Prostate gland (tissue), 2 donors: ENCODE measurements around the gene GPR108. TPM values are rescaled to one million over a fixed set of nuclear protein-coding genes. Genes with fewer than 3 reads are reported as not detected.

Source experiments
- DNase-seq: peaks from one replicate; pipeline ENCODE4 v3.0.0-alpha.2; 2019; ENCODE audit warnings: low spot score
- H3K27ac ChIP-seq, 2 donors: fragments of 200-600 bp; sonication (generic); 2 replicates each; pipeline ENCODE4 v1.5.1; 2017 to 2019
- H3K27me3 ChIP-seq: fragments of 200-600 bp; sonication (generic); replicated peaks from 2 replicates; pipeline ENCODE4 v1.5.1; 2019; ENCODE audit not compliant: insufficient read depth
- H3K36me3 ChIP-seq, 2 donors: fragments of 200-600 bp; sonication (generic); 1 replicate in 1 of 2; 2 replicates in 1 of 2; pipeline versions ENCODE4 v1.5.1 to v1.8.1; 2017 to 2019
- H3K4me1 ChIP-seq: fragments of 200-600 bp; sonication (generic); replicated peaks from 2 replicates; pipeline ENCODE4 v1.5.1; 2019
- H3K4me3 ChIP-seq, 2 donors: fragments of 200-600 bp; sonication (generic); 2 replicates each; pipeline ENCODE4 v1.5.1; 2017 to 2019
- H3K9me3 ChIP-seq: fragments of 200-600 bp; sonication (generic); 2 replicates; pipeline ENCODE4 v1.5.1; 2017
- CTCF ChIP-seq, 4 experiments: fragments of 200-600 bp in 2 of 4; fragments of 450-650 bp in 2 of 4; sonication (generic) in 2 of 4; IDR thresholded peaks; 1 replicate in 3 of 4; 2 replicates in 1 of 4; pipeline ENCODE4 v1.5.1; 2016 to 2019; ENCODE audit warnings: antibody characterized with exemption in 4 of 4, mild to moderate bottlenecking in 2 of 4, moderate library complexity in 2 of 4
- POLR2A ChIP-seq: fragments of 450-650 bp; IDR thresholded peaks from one replicate; pipeline ENCODE4 v1.6.1; 2016; ENCODE audit warnings: antibody characterized with exemption, mild to moderate bottlenecking
- POLR2AphosphoS5 ChIP-seq: sonication (generic); formaldehyde crosslinking; IDR thresholded peaks from one replicate; pipeline ENCODE4 v1.6.1; 2017; ENCODE audit warnings: antibody characterized with exemption
- WGBS: methylation state at CpG from one replicate; pipeline ENCODE4 v1.1.5; 2018; 5-methylcytosine and 5-hydroxymethylcytosine counted together
- intact Hi-C: fragments of 100-400 bp; cut with DNase I; formaldehyde crosslinking; loops from one replicate; pipeline ENCODE4 v1.14.2; 2022
- total RNA-seq, 2 donors: library from RNA; depleted of rRNA; stranded (reverse); fragments of >200 nt; gene quantifications; one replicate each; pipeline ENCODE4 v1.1.0, GENCODE V29; 2016

The GPR108 gene
- total RNA-seq, 2 donors from 2014 or later, result 62.7 to 98.0 TPM

- Histone ChIP-seq H3K4me3 (no peak overlapping the region), H3K4me1 (no peaks in the 10 kb centered on the region), H3K27me3 (no peaks in the 10 kb centered on the region), H3K9me3 (no peaks in the 10 kb centered on the region), H3K36me3 (no peaks in the 10 kb centered on the region), H3K27ac (no peak overlapping the region)
- DNase-seq, result no peak
- intact Hi-C loops, result no loop called here
- WGBS, result 85% methylated on average over 10 of the region's 13 CpGs
- TF ChIP-seq CTCF (IDR thresholded peaks at IDR 0.05), result no peak
- TF ChIP-seq POLR2A, result no peak
These were observed 44.3 kb downstream of the GPR108 start for GRCh38 chr19:6693056-6693471.

- no peaks in the 10 kb centered on the region for H3K36me3 ChIP-seq
- TF ChIP-seq POLR2A (no peak), CTCF (IDR thresholded peaks at IDR 0.05) (no peak), POLR2AphosphoS5 (no peak)
- H3K9me3 ChIP-seq, result no peaks in the 10 kb centered on the region
- 87% methylated on average over 10 of the region's 10 CpGs for WGBS
- no peaks in the 10 kb centered on the region for H3K4me1 ChIP-seq
- no peaks in the 10 kb centered on the region for H3K27me3 ChIP-seq
- no peak overlapping the region for H3K27ac ChIP-seq
- H3K4me3 ChIP-seq, result no peak overlapping the region
- DNase-seq, result no peak
- intact Hi-C loops, result no loop called here
These were observed 45.4 kb downstream of the GPR108 start for GRCh38 chr19:6692027-6692426.

GRCh38 chr19:6691342-6691741 lies 46.0 kb downstream of the GPR108 start:
- no peak for TF ChIP-seq POLR2AphosphoS5
- no peak for TF ChIP-seq CTCF (IDR thresholded peaks at IDR 0.05)
- no peak for TF ChIP-seq POLR2A
- no peak for DNase-seq
- Histone ChIP-seq H3K4me3 (no peak overlapping the region), H3K27me3 (no peaks in the 10 kb centered on the region), H3K4me1 (no peaks in the 10 kb centered on the region), H3K36me3 (no peaks in the 10 kb centered on the region), H3K27ac (no peak overlapping the region), H3K9me3 (no peaks in the 10 kb centered on the region)
- intact Hi-C loops, result no loop called here
- 86% methylated on average over 8 of the region's 8 CpGs for WGBS

- intact Hi-C loops, result no loop called here
- 75% methylated on average over 11 of the region's 11 CpGs for WGBS
These were observed 47.1 kb downstream of the GPR108 start for GRCh38 chr19:6690160-6690885.

More at GRCh38 chr19:6690160-6690885, 47.1 kb downstream of the GPR108 start:
- H3K27ac ChIP-seq, result no peak overlapping the region
- DNase-seq, result no peak
- H3K4me3 ChIP-seq, result no peak overlapping the region
- no peaks in the 10 kb centered on the region for H3K9me3 ChIP-seq
- H3K27me3 ChIP-seq, result no peaks in the 10 kb centered on the region
- H3K36me3 ChIP-seq, result no peaks in the 10 kb centered on the region
- H3K4me1 ChIP-seq, result no peaks in the 10 kb centered on the region
- TF ChIP-seq CTCF (IDR thresholded peaks at IDR 0.05) (no peak), POLR2AphosphoS5 (no peak), POLR2A (no peak)
